ENCODE data around the gene PCDH1. TPM values are rescaled to one million over a fixed set of nuclear protein-coding genes. Genes with fewer than 3 reads are reported as not detected.

PCDH1 gene
- total RNA-seq, 4 donors from 2014 or later, result 9.5 to 96.8 (median 19.6) TPM

DNA sequence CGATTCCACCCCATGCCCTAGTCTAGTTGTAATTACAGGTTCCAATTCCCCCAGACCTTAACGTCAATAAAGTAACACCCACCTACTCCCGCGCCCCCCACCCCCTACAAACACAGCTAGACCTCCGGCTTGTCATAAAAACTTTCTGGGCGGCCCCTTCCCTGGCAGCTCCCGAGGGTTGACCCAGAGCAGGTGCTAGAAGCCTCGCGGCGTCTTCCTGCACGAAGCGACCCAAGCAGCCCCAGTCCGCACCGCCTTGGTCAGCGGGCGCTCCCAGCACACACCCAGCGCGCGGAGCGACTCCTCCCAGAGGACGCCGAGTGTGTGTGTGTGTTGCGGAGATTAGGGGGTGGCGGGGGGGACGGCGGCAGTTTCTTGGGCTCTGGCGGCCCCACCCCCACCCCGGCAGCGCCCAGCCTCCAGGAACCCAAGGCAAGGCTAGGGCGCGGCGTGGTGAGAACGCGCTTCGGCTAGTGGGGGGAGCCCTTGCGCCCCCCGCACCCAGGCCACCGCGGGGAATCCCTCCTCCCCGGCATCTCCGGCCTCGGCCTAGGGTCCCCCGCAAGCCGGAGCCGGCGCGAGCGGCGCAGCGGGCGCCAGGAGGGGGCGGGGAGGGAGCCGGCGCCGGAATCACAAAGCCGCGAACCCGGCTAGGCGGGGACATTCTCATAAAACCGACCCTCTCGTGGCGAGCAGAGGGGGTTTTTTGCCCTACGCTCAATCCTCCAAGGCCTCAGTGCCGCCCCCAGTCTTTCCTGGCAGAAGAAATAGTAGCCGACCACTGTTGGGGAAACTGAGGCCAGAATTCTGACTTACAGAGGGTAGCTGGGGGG lies 2.2 kb downstream of the PCDH1 start:
- TF ChIP-seq, protein P1, sequence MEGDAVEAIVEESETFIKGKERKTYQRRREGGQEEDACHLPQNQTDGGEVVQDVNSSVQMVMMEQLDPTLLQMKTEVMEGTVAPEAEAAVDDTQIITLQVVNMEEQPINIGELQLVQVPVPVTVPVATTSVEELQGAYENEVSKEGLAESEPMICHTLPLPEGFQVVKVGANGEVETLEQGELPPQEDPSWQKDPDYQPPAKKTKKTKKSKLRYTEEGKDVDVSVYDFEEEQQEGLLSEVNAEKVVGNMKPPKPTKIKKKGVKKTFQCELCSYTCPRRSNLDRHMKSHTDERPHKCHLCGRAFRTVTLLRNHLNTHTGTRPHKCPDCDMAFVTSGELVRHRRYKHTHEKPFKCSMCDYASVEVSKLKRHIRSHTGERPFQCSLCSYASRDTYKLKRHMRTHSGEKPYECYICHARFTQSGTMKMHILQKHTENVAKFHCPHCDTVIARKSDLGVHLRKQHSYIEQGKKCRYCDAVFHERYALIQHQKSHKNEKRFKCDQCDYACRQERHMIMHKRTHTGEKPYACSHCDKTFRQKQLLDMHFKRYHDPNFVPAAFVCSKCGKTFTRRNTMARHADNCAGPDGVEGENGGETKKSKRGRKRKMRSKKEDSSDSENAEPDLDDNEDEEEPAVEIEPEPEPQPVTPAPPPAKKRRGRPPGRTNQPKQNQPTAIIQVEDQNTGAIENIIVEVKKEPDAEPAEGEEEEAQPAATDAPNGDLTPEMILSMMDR (IDR thresholded peaks at IDR 0.05; ENCODE audit: low read depth), result no peak

DNA sequence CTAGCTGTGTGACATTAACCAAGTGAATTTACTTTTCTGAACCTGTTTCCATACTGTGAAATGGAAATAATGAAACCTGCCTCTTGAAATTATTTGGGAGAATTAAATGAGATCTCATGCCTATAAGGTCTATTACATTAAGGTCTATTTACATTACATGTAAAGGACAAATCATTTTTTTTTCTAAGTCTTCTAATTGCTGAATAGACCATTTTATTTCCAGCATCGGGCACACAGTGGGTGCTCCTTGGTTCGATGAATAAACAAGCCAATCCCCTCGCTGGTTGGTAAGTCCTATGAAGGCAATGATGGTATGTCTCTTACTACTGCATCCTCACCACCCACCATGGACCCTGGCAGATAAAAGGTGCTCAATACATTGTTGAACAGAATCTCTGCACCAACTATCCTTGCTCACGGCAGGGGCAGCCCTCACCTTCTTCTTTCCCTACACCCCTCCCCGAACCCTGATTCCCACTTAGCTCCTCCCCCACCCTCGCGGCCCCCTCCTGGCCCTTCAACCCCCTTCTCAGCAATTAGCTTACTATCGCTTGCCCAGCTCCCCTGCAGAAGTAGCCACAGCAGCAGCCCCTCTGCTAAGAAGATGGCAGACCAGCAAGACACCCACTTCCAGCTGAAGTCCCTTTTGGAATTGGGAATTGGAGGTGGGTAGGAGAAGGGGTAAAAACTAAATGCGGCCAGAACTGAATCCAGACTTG lies 3.0 kb downstream of the PCDH1 start:
- TF ChIP-seq, protein P1 (IDR thresholded peaks at IDR 0.05; ENCODE audit: low read depth), result no peak

DNA sequence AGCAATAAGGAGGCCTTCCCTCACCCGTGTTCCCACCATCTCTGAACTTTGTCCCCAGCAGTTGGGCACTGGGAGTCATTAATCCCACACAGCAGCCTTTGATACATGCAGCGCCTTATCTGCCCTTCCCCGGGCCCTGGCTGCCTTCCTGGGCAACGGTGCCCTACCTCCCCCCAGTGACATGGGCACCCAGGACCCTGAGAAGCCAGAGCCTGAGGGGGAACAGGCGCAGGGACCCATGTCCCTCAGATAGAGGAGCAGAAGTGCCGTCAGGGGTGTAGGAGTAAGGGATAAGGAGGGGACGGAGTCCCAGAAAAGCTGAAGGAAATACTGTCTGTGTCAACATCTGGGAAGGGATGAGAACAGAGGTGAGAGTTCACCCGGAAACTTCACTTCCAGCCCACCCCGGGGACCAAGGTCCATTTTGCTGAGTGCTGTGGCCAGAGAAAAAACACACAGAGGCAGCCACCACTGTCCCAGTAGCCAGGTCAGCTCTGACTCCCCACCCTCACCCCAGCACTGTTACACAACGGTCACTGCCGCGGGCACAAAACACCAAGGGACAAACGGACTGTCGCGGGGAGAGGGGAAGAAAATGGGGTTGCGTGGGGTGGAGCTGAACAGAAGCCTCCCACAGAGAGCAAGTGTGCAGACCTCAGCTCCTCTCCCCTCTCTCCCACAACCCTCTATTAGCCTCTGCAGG lies 3.8 kb downstream of the PCDH1 start:
- TF ChIP-seq, protein P1 (IDR thresholded peaks at IDR 0.05; ENCODE audit: low read depth), result no peak

DNA sequence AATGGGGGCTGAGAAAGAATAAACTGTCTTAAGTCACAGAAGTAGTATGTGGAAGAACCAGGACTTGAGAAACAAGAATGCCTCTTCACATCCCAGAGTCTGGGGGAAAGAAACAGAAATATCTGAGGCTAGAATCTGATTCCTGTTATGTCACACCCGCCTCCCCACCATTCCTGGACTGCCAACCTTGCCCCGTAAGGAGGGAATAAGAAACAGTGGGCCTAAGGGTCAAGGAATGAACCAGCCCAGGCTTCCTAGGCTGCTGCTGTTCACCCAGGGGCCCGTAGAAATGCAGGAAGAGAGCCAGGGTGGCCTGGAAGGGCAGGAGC lies 4.3 kb downstream of the PCDH1 start:
- TF ChIP-seq, protein P1 (IDR thresholded peaks at IDR 0.05; ENCODE audit: low read depth), result no peak

DNA sequence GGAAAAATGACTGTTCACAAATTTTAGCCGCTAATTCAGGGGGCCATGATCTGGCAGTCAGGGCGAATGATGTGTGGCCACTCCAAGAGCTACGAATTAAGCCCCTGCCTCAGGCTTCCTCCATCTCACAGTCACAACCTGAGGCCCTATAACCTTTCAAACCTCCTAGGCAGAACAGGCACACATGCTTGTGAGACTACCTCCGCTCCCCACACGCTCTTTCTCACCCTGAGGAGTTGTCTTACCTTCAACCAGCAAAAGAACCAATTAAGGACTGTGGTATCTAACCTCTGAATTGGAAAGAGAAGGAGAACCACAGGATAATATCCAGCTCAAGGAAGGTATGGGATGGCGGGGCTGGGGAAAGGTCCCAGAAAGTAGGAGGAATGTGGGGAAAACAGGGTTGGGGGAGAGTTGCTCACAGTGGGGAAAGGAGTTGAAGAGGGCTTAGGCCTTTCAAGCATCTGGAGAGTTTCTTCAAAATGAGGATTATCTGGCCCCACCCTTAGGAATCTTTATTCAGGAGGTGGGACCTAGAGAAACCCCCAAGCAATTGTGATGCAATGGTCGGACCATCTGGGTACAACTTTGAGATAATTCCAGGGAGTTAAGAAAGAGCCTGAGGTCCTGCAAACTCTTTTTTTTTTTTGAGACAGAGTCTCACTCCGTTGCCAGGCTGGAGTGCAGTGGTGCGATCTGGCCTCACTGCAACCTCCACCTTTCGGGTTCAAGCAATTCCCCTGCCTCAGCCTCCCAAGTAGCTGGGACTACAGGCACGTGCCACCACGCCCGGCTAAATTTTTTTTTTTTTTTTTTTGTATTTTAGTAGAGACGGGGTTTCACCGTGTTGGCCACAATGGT lies 5.5 kb downstream of the PCDH1 start:
- TF ChIP-seq, protein P1 (IDR thresholded peaks at IDR 0.05; ENCODE audit: low read depth), result no peak

DNA sequence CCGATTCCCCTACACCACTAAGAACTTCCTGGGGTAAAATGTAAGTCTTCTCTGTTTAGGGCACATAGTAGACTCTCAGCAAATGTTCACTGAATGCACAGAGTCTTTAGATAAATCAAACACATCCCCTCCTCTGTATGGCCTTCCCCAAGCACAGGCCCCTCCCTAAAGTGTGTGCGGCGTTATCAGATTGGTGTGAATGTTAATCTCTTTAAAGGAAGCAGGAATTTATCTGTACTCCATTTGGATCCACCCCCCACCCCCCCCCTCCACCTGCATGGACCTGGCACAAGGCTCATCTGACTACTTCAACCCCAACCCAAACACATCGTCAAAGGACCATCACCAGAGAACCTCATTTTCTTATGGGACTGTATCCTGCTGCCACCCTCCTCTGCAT lies 6.3 kb downstream of the PCDH1 start:
- TF ChIP-seq, protein P1 (IDR thresholded peaks at IDR 0.05; ENCODE audit: low read depth), result no peak
